ENCODE results near the gene FBRSL1.
"Not testable (repeated sequence)": the region's sequence is repeated elsewhere in the genome, so short reads cannot be mapped to it uniquely, and the experiment has no call there.

The FBRSL1 gene

DNA sequence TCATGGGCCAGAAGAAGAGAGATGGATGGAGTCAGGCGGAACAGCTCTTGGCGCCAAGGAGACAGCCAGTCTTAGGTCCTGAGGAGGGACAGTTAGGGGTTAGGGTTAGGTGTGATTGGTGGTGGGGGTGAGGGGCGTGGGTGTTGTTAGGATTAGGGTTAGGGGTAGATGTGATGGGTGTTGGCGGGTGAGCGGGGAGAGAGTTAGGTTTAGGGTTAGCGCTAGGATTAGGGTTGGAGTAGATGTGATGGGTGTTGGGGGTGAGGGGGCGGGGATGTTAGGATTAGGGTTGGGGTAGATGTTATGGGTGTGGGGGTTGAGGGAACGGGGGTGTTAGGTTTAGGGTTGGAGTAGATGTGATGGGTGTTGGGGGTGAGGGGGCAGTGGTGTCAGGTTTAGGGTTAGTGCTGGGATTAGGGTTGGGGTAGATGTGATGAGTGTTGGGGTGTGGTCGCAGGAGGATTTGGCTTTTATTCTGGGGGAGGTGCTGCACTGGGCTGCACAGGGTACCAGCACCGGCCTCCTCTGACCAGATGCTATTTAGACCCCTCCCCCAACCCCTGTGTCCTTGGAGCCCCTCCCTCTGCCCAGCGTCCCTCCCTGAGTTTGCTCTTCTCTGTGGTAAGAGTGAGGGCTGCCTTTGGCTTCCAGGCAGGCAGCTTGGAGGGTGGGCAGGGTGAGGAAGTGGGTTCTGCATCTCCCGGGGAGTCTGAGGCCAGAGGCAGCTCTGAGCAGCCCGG lies 35.6 kb upstream of the FBRSL1 start:
- DNase-seq: no peak

DNA sequence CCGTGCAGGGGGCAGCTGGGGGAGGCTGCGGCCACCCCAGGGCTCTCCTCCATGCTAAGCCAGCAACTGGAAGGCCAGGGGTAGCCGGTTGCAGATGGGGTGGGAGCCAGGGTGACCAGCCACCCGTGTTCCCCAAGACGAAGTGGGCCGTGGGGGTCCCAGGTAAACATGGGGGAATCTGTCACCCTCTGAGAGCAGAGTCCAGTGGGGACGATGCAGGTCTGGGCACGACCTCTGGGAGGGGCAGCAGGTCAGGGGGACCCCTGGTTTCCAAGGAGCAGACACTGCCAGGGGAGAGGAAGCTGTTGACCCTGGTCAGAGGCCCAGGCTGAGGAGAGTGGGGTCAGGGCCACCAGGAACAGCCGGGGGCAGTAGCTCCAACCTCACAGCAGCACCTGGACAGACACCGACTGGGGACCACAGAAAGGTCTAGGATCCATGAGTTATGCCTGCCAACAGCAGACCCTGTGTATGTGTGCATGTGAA lies 35.0 kb upstream of the FBRSL1 start:
- DNase-seq: no peak

DNA sequence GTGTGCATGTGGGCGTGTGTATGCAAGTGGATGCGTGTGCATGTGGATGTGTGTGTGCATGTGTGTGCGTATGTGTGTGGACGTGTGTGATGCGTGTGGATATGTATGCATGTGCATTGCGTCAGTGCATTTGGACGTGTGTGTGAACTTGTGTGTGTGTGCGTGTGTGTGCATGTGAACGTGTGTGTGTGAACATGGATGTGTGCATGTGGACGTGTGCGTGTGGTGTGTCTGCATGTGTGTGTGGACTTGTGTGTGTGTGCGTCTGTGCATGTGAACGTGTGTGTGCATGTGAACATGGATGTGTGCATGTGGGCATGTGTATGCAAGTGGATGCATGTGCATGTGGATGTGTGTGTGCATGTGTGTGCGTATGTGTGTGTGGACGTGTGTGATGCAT lies 34.4 kb upstream of the FBRSL1 start:
- no peak for DNase-seq

DNA sequence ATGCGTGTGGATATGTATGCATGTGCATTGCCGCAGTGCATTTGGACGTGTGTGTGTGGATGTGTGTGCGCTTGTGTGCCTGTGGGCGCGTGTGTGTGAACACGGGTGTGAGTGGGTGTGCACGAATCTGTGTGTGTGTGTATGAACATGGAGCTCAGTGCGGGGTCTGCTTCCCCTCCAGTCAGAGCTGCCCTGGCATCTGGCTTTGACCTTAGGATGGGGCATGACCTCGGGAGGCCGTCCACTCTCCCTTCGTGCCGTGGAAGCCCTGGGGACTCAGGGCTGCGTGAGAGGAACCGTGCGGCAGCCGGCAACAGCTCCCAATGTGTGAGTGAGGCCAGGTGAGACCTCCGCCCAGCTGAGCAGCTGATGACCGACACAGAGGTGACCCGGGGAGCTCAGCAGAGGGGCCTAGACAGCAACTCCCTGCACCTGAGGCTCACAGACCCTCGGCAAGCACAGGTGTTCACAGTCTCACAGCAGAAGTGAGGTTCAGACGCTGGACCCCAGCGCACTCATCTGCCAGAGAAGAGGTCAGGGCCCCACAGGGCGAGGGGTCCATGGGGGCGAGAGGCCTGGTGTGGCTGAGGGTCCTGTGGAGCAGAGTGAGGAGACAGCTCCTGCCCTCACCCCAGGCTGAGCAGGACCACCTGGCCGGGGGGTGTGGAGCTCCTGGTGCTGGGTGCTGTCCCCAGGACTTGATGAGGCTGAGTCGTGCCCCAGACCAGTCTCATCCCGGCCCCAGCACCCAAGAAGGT lies 33.6 kb upstream of the FBRSL1 start:
- DNase-seq: no peak

DNA sequence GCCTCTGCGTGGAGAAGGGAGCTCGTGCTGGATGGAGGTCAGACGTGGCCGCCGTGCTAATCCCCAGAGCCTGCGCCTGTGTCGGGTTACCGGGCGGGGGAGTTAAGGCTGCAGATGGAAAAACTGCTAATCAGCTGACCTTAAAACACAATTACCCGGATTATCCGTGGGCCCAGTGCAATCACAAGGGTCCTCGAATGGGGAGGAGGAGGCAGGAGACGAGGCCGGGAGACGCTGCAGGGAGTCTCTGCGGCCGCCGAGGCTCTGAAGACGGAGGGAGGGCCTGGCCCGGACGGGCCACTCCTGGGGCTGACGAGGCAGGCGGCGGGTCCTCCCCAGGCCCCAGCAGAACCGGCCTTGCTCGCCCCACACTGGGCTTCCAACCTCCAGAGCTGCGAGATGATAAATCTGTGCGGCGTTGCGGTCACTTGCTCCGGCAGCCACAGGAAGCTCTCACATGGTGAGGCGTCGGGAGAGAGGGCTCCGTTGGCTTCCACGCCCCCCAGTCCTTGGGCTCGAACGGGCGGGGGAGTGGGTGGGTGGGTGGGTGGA lies 32.9 kb upstream of the FBRSL1 start:
- DNase-seq: no peak

DNA sequence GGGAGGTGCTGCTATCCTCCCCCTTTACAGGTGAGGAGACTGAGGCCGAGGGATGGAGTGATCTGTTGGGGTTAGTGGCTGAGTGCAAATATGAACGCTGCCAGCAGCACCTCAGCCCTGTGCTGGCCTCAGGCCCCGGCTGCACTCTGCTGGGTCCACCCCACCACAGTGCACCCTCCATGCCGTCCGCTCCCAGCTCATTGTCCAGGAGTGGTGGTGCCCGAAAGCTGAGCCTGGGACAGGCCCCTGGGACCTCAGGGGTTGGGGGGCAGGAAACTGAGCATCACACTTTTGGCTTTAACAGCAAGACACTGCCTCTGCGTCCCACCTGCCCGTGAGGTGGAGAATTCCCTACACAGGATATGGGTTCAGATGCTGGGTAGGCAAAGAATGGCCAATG lies 31.5 kb upstream of the FBRSL1 start:
- DNase-seq: no peak

DNA sequence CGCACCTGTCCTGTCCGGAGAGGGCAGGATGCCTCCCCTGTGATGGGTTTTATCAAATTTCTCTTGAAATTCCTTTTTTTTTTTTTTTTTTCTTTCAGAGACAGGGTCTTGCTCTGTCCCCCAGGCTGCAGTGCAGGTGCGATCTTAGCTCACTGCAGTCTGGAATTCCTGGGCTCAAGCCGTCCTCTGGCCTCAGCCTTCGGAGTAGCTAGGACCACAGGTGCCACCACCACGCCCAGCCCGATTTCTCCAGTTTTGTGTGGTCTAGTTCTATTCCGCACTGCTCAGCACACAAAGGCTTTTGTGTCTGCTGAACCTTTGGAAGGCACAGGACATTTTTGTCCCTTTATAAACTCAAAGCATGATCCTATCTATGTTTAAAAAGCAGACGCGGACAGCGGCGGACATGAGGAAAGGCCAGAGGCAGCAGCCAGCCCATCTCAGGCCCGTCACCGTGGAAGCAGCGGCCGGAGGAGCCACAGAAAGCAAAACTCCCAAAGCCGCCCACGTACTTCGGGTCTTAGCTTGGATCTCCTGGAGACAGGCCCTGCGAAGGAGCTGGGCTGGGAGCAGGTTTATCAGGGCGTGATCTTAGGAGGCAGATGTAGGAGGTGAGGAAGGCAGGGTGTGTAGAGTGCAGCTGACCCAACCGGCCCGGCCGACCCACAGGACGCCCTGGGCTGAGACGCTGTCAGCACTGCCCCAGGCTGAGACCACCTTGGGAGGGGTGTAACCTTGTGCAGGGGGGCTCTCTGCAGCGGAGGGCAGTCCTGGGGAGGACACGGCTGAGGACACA lies 30.9 kb upstream of the FBRSL1 start:
- no peak for DNase-seq

DNA sequence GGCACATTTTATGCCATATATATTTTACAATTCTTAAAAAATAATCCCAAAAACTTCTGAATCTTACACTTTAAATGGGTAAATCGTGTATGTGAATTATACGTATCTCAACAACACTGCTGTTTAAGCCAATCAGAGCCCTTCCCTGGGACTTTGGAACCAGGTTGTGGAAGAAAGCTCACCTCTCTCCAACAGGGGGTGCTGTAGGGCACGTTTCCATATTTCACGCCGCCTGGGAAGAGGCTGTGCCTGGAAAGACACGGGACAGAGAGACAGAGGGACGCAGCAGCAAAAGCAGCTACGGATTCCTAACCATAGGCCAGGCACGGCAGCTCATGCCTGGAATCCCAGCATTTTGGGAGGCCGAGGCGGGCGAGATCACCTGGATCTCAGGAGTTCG lies 29.4 kb upstream of the FBRSL1 start:
- DNase-seq: no peak

DNA sequence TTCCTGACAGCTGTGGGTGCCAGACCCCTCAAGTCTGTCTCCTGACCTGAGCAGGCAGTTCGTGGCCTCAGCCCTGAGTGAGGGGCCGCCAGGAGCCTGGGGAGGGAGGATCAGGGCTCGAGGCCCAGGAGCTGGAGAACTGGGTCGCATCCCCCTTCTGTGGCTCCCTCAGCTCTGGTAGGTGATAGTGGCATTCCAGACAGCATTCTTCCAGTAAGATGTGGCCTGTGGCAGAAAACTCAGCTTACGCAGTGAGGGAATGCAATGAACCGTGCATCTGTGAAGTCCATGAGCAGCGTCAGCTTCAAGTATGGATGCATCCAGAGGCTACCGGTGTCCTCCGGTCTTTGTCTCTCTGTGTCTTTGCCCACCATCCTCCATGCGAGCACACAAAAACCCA lies 28.4 kb upstream of the FBRSL1 start:
- no peak for DNase-seq

DNA sequence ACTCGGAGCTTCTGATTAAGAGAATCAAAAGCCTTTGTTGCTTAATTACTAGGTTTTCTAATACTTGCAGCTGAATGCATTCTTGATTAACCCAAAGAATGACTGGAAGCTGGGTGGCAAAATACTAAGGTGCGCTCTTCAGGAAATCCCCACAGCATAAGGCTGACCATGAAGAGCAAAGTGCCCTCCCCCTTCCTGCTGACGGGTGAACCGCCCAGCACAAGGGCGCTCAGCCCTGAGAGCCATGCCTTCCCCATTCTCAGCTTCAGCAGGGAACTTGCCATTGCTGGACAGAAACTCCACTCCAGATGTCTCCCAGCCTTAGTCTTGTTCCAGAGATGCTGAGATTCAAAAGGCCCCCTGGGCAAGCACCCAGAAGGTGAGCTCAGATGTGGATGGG lies 27.2 kb upstream of the FBRSL1 start:
- DNase-seq: no peak

DNA sequence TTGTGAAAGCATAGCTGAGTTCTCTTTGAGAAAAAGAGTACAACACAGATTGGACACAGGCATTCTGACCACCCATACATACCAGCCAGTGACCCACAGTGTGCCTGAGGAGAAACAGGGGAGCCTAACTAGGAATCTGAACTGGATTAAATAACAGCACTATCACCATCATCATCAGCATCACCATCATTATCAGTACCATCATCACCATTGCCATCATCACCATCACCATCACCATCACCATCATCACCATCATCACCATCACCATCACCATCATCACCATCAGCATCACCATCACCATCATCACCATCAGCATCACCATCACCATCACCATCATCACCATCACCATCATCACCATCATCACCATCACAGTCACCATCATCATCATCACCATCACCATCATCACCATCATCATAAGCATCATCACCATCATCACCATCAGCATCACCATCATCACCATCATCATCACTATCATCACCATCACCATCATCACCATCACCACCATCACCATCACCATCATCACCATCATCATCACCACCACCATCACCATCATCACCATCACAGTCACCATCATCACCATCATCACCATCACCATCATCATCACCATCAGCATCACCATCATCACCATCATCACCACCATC lies 26.5 kb upstream of the FBRSL1 start:
- DNase-seq: not testable (repeated sequence)

DNA sequence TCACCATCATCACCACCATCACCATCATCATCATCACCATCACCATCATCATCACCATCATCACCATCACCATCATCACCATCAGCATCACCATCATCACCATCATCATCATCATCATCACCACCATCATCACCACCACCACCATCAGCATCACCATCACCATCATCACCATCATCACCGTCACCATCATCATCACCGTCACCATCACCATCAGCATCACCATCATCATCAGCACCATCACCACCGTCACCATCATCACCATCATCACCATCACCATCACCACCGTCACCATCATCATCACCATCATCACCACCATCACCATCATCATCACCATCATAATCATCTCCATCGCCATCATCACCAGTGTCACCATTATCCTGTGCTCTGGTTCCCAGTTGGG lies 25.6 kb upstream of the FBRSL1 start:
- not testable (repeated sequence) for DNase-seq

DNA sequence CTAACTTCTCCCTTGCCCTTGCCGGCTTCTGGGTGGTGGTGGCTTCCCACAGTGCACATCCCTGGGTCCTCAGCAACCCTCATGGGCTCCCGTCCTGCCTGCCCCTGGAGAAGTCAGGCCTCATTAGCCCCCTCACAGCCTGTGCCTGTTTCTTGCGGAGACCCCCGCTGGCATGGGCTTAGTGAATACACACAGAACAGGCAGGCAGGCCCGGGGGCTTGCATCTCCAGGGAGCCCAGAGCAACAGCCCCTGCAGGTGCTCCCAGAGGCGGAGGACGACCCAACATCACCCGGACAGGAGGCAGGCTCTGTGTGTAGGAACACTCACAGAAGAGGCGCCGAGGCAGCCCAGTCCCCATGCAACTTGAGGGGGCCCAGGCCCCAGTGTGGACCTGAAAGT lies 25.1 kb upstream of the FBRSL1 start:
- DNase-seq: no peak

DNA sequence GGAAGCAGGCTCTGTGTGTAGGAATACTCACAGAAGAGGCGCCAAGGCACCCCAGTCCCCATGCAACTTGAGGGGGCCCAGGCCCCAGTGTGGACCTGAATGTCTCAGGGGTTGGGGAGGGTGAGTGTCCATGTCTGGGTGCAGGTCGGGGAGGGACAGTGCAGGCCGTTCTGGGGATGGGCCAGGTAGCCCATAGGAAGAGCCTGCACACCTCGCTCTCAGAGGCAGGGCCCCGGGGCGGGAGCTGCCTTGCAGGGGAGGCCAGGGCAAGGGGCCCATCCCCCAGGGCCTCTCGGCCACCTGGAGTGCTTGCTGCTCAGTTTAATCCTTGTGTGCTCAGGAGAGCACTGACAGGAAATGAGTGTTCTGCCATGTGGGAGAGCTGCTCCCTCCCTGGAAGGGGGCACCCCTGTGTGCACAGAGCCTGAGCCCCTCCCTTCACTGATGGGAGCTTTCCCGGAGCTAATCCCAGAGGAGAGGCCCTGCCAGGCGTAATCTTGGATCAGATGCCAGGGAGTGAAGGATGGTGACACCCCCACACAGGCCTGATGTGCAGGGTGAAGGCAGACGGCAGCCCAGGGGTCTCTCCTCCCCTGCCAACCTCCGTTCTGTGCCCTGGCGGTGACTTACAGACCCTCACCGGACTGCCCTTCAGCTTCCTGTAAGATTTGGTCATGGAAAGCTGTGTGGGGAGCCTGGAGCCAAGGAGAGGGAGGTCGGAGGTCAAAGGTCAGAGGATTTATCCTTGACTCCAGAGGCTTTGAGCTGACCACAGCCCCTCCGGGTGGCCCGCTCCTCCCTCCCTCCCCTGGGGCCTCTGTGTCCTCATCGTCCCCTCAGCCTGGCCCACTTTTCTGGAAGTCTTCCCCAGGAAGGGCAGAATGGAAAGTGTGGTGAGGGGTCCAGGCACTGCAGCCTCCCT lies 24.4 kb upstream of the FBRSL1 start:
- no peak for DNase-seq

DNA sequence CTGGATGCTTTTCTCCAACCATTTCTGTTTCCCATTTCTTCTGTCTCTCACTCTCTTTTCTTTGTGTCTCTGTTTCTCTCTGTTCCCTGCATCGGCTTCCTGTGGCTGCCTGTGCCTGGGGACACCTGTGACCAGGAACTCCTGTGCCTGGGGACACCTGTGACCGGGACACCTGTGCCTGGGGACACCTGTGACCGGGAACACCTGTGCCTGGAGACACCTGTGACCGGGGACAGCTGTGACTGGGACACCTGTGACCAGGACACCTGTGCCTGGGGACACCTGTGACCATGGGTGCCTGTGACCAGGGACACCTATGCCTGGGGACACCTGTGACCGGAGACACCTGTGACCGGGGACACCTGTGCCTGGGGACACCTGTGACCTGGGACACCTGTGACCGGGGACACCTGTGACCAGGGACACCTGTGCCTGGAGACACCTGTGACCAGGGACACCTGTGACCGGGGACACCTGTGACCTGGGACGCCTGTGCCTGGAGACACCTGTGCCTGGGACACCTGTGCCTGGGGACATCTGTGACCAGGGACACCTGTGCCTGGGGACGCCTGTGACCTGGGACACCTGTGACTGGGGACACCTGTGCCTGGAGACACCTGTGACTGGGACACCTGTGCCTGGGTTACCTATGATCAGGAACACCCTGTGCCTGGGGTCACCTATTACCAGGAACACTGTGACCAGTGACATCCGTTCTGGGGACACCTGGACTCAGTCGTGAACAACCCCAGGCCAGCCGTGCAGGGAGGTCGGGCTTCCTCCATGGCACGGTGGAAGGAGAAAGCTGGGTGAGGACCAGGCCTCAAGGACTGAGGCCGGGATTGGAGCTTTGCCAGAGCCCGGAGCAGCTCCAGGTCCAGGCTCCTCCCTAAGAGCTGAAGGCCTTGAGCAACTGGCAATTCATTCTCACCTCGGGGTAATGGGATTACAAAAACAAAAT lies 23.4 kb upstream of the FBRSL1 start:
- DNase-seq: no peak

DNA sequence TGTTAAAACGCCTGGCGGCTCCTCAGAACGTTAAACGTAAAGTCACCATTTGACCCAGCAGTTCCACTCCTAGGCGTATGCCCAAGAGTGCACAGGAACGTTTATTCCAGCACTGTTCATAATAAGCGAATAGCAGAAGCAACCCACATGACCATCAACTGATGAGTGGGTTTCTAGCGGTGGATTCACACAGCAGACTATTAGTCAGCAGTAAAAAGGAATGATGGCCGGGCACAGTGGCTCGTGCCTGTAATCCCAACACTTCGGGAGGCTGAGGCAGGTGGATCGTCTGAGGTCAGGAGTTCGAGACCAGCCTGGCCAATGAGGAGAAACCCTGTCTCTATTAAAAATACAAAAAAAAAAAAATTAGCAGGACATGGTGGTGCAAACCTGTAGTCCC lies 22.4 kb upstream of the FBRSL1 start:
- no peak for DNase-seq

DNA sequence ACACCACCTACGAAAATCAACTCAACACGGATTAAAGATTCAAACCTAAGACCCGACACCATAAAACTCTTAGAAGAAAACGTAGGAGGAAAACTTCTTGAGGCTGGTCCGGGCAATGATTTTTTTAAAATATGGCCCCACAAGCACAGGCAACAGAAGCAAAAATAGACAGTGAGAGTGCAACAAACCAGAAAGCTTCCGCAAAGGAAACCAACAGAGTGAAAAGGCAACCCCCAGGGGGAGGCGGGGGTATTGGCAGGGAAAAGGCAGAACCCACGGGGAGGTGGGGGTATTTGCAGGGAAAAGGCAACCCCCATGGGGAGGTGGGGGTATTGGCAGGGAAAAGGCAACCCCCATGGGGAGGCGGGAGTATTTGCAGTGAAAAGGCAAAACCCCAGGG lies 20.5 kb upstream of the FBRSL1 start:
- no peak for DNase-seq

DNA sequence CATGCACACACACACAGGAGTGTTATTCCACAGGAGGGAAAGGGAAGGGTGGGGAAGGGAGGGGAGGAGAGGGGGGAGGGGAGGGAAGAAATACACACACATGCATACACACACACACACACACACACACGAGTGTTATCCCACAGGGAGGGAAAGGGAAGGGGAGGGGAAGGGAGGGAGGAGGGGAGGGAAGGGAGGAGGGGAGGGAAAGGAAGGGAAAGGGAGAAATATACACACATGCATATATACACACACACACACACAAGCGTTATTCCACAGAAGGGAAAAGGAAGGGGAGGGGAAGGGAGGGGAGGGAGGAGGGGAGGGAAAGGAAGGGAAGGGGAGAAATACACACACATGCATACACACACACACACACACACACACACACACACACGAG lies 19.6 kb upstream of the FBRSL1 start:
- no peak for DNase-seq

DNA sequence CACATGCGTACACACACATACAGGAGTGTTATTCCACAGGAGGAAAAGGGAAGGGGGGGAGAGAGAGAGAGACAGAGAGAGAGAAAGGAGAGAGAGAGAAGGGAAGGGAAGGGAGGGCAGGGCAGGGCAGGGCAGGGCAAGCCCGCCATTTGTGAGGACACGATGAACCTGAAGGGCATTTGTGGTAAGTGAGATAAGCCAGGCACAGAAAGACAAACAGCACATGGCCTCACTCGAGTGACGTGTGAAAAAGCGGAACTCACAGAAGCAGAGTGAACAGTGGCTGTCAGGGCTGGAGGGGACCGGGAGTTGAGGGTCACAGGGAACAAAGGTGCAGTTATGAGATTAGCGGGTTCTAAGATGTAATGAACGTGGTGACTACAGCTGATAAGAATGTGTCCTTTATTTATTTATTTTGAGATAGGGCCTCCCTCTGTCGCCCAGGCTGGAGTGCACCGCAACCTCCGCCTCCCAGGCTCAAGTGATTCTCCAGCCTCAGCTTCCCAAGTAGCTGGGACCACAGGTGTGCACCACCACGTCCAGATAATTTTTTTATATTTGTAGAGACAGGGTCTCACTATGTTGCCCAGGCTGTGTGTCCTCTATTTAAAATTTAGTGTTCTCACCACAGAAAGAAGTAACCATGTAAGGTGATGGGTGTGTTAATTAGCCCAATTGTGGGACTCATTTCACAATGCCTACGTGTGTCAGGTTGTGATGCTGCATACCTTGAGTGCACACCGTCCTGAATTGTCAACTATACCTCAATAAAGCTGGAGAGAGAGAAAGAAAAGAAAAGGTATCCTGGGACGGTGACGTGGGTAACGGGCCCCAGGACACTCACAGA lies 18.7 kb upstream of the FBRSL1 start:
- peak; percentile 58 for DNase-seq

DNA sequence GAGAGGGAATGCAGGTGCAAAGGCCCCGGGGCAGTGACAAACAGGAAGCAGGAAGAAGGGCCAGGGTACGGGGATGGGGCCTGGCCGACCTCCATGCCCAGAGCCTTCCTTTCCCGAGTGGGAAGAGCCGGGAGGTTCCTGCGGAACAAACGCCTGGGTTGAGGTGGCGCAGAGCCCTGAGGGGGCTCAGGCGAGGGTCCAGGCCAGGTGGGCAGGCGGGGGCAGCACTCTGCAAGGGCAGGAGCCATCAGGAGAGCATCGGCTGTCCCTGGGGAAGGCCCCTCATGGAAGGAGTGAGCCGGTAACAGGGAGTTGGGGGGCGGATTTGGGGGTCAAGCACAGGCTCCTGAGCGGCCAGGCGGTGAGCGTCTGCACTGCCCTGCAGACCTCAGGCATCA lies 18.1 kb upstream of the FBRSL1 start:
- DNase-seq: no peak

All from AML-193 (cell line).